A673 (cell line): ENCODE measurements around the gene CCDC174. TPM values are rescaled to one million over a fixed set of nuclear protein-coding genes. Genes with fewer than 3 reads are reported as not detected.

Experiments
- BruUV-seq: library from RNA; stranded (reverse); fragments of 400-500 nt; replicated peaks from 2 replicates; lab custom pipeline; 2021; lab: Mats Ljungman, UMichigan
- CTCF ChIA-PET: fragments of 300-600 bp; sonication (Branson Sonifier 250); formaldehyde crosslinking; loops from one replicate; lab custom pipeline; 2022; ENCODE audit warnings: antibody characterized with exemption; lab: Charles Lee
- POLR2A ChIA-PET: fragments of 300-600 bp; sonication (Branson Sonifier 250); formaldehyde crosslinking; loops from one replicate; lab custom pipeline; 2022; ENCODE audit warnings: antibody characterized with exemption; ENCODE audit not compliant: low non-redundant PET; lab: Charles Lee
- DNase-seq: peaks from one replicate; pipeline ENCODE4 v3.0.0-alpha.2; 2015; ENCODE audit warnings: low spot score
- H3K27ac ChIP-seq: fragments of 200-600 bp; sonication (generic); 2 replicates; pipeline ENCODE4 v1.5.1; 2016; ENCODE audit warnings: mixed run types, low read depth, mild to moderate bottlenecking, mixed read lengths, antibody characterized with exemption, low read length; ENCODE audit not compliant: poor library complexity, severe bottlenecking
- H3K27me3 ChIP-seq: fragments of 200-600 bp; sonication (generic); replicated peaks from 2 replicates; pipeline ENCODE4 v1.6.1; 2017; ENCODE audit warnings: mixed run types, low read depth, mild to moderate bottlenecking, mixed read lengths, antibody characterized with exemption, low read length; ENCODE audit not compliant: insufficient read depth, poor library complexity
- H3K36me3 ChIP-seq: fragments of 200-600 bp; sonication (generic); 2 replicates; pipeline ENCODE4 v1.6.1; 2016; ENCODE audit warnings: mixed run types, mild to moderate bottlenecking, mixed read lengths, antibody characterized with exemption, low read length; ENCODE audit not compliant: insufficient read depth, poor library complexity, severe bottlenecking
- H3K4me1 ChIP-seq: fragments of 200-600 bp; sonication (generic); 2 replicates; pipeline ENCODE4 v1.6.1; 2017; ENCODE audit warnings: mixed run types, mild to moderate bottlenecking, mixed read lengths, antibody characterized with exemption, low read length; ENCODE audit not compliant: insufficient read depth, poor library complexity, severe bottlenecking
- H3K4me3 ChIP-seq: fragments of 200-600 bp; sonication (generic); 2 replicates; pipeline ENCODE4 v1.5.1; 2016; ENCODE audit warnings: low read depth, mixed run types, mild to moderate bottlenecking, mixed read lengths, low read length; ENCODE audit not compliant: poor library complexity, severe bottlenecking
- H3K9me3 ChIP-seq: fragments of 200-600 bp; sonication (generic); 2 replicates; pipeline ENCODE4 v1.6.1; 2016; ENCODE audit warnings: mixed run types, low read depth, mild to moderate bottlenecking, mixed read lengths, antibody characterized with exemption, low read length; ENCODE audit not compliant: poor library complexity, severe bottlenecking
- CTCF ChIP-seq: fragments of 300-800, 200-600 bp; sonication (generic); conservative IDR thresholded peaks from 2 replicates; pipeline ENCODE4 v1.5.1; 2017; ENCODE audit warnings: low read depth, mild to moderate bottlenecking, antibody characterized with exemption, low read length, moderate library complexity, mixed read lengths
- EZH2 ChIP-seq: fragments of 200-600 bp; sonication (generic); IDR thresholded peaks from 2 replicates; pipeline ENCODE4 v1.6.1; 2017; ENCODE audit warnings: borderline replicate concordance, low read depth, mild to moderate bottlenecking, mixed read lengths, antibody characterized with exemption, low read length; ENCODE audit not compliant: poor library complexity, severe bottlenecking
- intact Hi-C: fragments of 100-400 bp; cut with micrococcal nuclease; formaldehyde crosslinking; loops from one replicate; pipeline ENCODE4 v1.10.0; 2022; ENCODE audit not compliant: unreplicated experiment
- total RNA-seq: library from RNA; stranded (reverse); gene quantifications from 2 replicates; pipeline ENCODE4 v1.2.3, GENCODE V29; 2021

CCDC174 gene
- total RNA-seq, 1 experiment from 2014 or later: 19.8 TPM

- no peak for DNase-seq
- Histone ChIP-seq H3K4me1 (no peaks in the 10 kb centered on the region), H3K27ac (no peak overlapping the region), H3K27me3 (no peaks in the 10 kb centered on the region), H3K9me3 (no peaks in the 10 kb centered on the region), H3K4me3 (no peak overlapping the region), H3K36me3 (peaks cover 53% of the 10 kb centered on the region)
- no peak for TF ChIP-seq EZH2
- TF ChIP-seq CTCF: no peak
- intact Hi-C loops: loop anchor here (10.0 kb wide), 1 partner anchor 102 kb away; no protein-coding TSS in a partner anchor
- ChIA-PET POLR2A (no interaction called here), CTCF (no interaction called here)
- TSS peak; percentile 19 for BruUV-seq
Observed at GRCh38 chr3:14672588-14672987, 21.0 kb downstream of the CCDC174 start.

DNA sequence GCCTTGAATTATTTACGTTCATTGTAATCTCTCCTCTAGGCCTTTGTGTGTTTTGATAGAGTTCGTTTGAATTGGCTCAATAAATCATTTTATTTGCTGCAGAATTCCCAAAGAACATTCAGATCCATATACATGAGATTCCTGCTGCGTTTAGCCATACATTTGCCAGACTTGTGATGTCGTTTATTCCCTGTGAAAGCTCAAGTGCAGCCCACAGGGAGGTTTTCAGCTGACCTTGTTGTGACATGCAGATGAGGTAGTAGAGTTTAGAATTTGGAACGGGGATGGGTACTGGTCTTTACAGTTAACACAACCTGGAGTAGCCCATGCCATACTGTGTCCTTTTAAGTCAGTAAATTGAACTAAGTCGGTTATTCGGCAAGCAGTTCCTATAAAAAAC is 23.3 kb downstream of the CCDC174 start, which contains the start of gene C3orf20:
Gene C3orf20, plus strand, starts transcription at position 301 of the 400 bp plus-strand sequence. CDS start 7,573 bp downstream, outside the sequence.
- Histone ChIP-seq H3K9me3 (no peaks in the 10 kb centered on the region), H3K36me3 (peaks cover 30% of the 10 kb centered on the region), H3K4me1 (no peaks in the 10 kb centered on the region), H3K27ac (no peak within 1 kb of the TSS), H3K4me3 (no peak within 1 kb of the TSS), H3K27me3 (no peaks in the 10 kb centered on the region)
- POLR2A ChIA-PET: no interaction called here
- TF ChIP-seq EZH2 (no peak), CTCF (no peak)
- intact Hi-C loops: loop anchor here (10.0 kb wide), 1 partner anchor 100 kb away; no protein-coding TSS in a partner anchor
- DNase-seq: no peak
- BruUV-seq: no TSS peak
- CTCF ChIA-PET: no interaction called here

DNA sequence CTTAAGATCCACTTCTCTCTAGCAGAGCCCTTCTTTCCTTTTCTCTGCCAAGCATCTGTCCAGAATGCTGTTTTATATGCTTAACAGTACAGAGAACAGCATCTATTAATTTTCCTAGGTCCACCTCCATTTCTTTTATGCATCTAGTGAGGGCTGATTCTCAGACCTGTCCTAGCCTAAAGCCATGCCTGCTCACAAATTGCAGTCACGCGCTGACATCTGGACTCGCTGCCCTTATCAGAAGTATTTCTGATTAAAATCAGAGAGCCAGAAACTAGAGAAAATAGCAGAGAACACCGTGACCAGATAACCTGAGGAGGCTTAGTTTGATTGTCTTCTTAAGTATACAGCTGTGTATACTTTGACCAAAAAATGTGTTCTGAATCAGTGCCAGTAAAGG is 25.3 kb downstream of the CCDC174 start:
- TF ChIP-seq EZH2 (no peak), CTCF (no peak)
- no peak for DNase-seq
- no peak overlapping the region for H3K4me3 ChIP-seq
- no peak overlapping the region for H3K27ac ChIP-seq
- H3K4me1 ChIP-seq: no peaks in the 10 kb centered on the region
- no TSS peak for BruUV-seq
- H3K27me3 ChIP-seq: no peaks in the 10 kb centered on the region
- H3K9me3 ChIP-seq: no peaks in the 10 kb centered on the region
- ChIA-PET CTCF (interaction anchor here (0.6 kb wide), 1 partner anchor 104 kb away, joined by 3 read pairs; no protein-coding TSS in a partner anchor), POLR2A (no interaction called here)
- H3K36me3 ChIP-seq: peaks cover 10% of the 10 kb centered on the region
- intact Hi-C loops: loop anchor here (10.0 kb wide), 1 partner anchor 98 kb away; no protein-coding TSS in a partner anchor
